GM12878 (cell line): ENCODE data around the gene TMOD3. TPM values are rescaled to one million over a fixed set of nuclear protein-coding genes. Genes with fewer than 3 reads are reported as not detected.

ENCODE experiments used
- BACH1 ChIP-seq: fragments of 450-650 bp; IDR thresholded peaks from 2 replicates; pipeline ENCODE4 v1.6.1; 2017; ENCODE audit warnings: mild to moderate bottlenecking, borderline replicate concordance
- CBX5 ChIP-seq: sonication (generic); IDR thresholded peaks from 2 replicates; pipeline ENCODE4 v1.6.1; 2016; ENCODE audit warnings: low read depth, moderate library complexity, mild to moderate bottlenecking, inconsistent platforms
- CREM ChIP-seq: IDR thresholded peaks from 2 replicates; pipeline ENCODE4 v1.6.1; 2014; ENCODE audit warnings: antibody characterized with exemption, low read depth
- IRF4 ChIP-seq: IDR thresholded peaks from 2 replicates; pipeline ENCODE4 v1.6.1; 2011; ENCODE audit warnings: low read depth, low read length
- NR2F1 ChIP-seq: fragments of 450-650 bp; conservative IDR thresholded peaks from 2 replicates; pipeline ENCODE4 v1.6.1; 2017; ENCODE audit warnings: mild to moderate bottlenecking
- POLR2A ChIP-seq: IDR thresholded peaks from 2 replicates; pipeline ENCODE4 v1.6.1; 2011; ENCODE audit warnings: low read depth, mild to moderate bottlenecking, low read length
- PRDM15 ChIP-seq: fragments of 450-650 bp; formaldehyde crosslinking; IDR thresholded peaks from 2 replicates; pipeline ENCODE4 v1.4.0; 2020; ENCODE audit warnings: mild to moderate bottlenecking, moderate library complexity
- SMARCA5 ChIP-seq: fragments of 450-650 bp; IDR thresholded peaks from 2 replicates; pipeline ENCODE4 v1.6.1; 2017; ENCODE audit warnings: mild to moderate bottlenecking
- SMC3 ChIP-seq: IDR thresholded peaks from 2 replicates; pipeline ENCODE4 v1.6.1; 2011; ENCODE audit warnings: low read length, improper control_type of control experiment, borderline replicate concordance
- TAF1 ChIP-seq: IDR thresholded peaks from 2 replicates; pipeline ENCODE4 v1.6.1; 2011; ENCODE audit warnings: mild to moderate bottlenecking, low read depth, low read length, borderline replicate concordance
- TARDBP ChIP-seq: IDR thresholded peaks from 2 replicates; pipeline ENCODE4 v1.6.1; 2016; ENCODE audit warnings: borderline replicate concordance
- ZBED1 ChIP-seq: IDR thresholded peaks from 2 replicates; pipeline ENCODE4 v1.6.1; 2016; ENCODE audit warnings: borderline replicate concordance
- polyA plus RNA-seq, 11 experiments: library from polyadenylated mRNA; depleted of rRNA in 4 of 11; unstranded in 6 of 11; stranded (reverse) in 5 of 11; fragments of >200 nt; fragmentation: Nextera tagmentation in 4 of 11; fragmentation: Illumina TruSeq in 1 of 11; extraction: Ambion mirVana in 4 of 11; extraction: Trizol in 1 of 11; gene quantifications; 1 replicate in 1 of 11; 2 replicates in 10 of 11; pipeline versions ENCODE4 v1.2.1 to v1.2.3, GENCODE V29; 2011 to 2016; ENCODE audit warnings: inconsistent platforms in 2 of 11, missing spikeins in 2 of 11, low read depth in 1 of 11
- total RNA-seq, 4 experiments: library from RNA; depleted of rRNA in 3 of 4; stranded (reverse); fragments of >200 nt in 3 of 4; fragmentation: Illumina TruSeq in 1 of 4; extraction: Trizol in 1 of 4; gene quantifications; 2 replicates each; pipeline versions ENCODE4 v1.2.1 to v1.2.3, GENCODE V29; 2013 to 2021

TMOD3 gene
- total and polyA plus RNA-seq, 10 of the 15 experiments (the other 5 are each of a cell fraction or from before 2014, with no cell fraction given) = 5.2 to 39.4 (median 22.5) TPM

GRCh38 chr15:51829376-51830275, at the start of gene TMOD3 (continued):
- TF ChIP-seq PRDM15 (CRISPR knock-in tag) (no peak), SMC3 (no peak), POLR2A (peak; percentile 97), SMARCA5 (0 out of 2 replicates have a peak, but pooled peaks have one; percentile 63), NR2F1 (peak; percentile 77), CREM (0 out of 2 replicates have a peak, but pooled peaks have one; percentile 17), TARDBP (peak; percentile 57; the same call in 1 of the 2 replicates), CBX5 (no peak), IRF4 (no peak), ZBED1 (no peak), BACH1 (peak; percentile 72; the same call in 1 of the 2 replicates), TAF1 (peak; percentile 68; the same call in 1 of the 2 replicates)
